Parathyroid adenoma (tissue), 2 donors: ENCODE data around the gene CORO1A.

Experiments
- H2AFZ ChIP-seq: fragments of 300-600 bp; sonication (generic); one replicate; pipeline ENCODE4 v1.7.0; 2017; ENCODE audit warnings: antibody characterized with exemption, mild to moderate bottlenecking
- H3K27ac ChIP-seq: fragments of 300-600 bp; sonication (generic); one replicate; pipeline ENCODE4 v1.7.0; 2017
- H3K27me3 ChIP-seq: fragments of 300-600 bp; sonication (generic); one replicate; pipeline ENCODE4 v1.7.0; 2017; ENCODE audit warnings: low read length; ENCODE audit not compliant: control insufficient read depth, insufficient read depth
- H3K36me3 ChIP-seq: fragments of 300-600 bp; sonication (generic); one replicate; pipeline ENCODE4 v1.7.0; 2017; ENCODE audit warnings: low read length; ENCODE audit not compliant: control insufficient read depth, insufficient read depth
- H3K4me1 ChIP-seq: fragments of 300-600 bp; sonication (generic); one replicate; pipeline ENCODE4 v1.7.0; 2017; ENCODE audit warnings: control low read depth
- H3K4me2 ChIP-seq: fragments of 300-600 bp; sonication (generic); one replicate; pipeline ENCODE4 v1.7.0; 2017; ENCODE audit warnings: low read length
- H3K4me3 ChIP-seq: fragments of 300-600 bp; sonication (generic); one replicate; pipeline ENCODE4 v1.7.0; 2017; ENCODE audit warnings: low read depth, low read length
- H3K79me2 ChIP-seq: fragments of 300-600 bp; sonication (generic); one replicate; pipeline ENCODE4 v1.7.0; 2017; ENCODE audit warnings: control low read depth
- H3K9ac ChIP-seq: fragments of 300-600 bp; sonication (generic); one replicate; pipeline ENCODE4 v1.7.0; 2017; ENCODE audit warnings: mild to moderate bottlenecking
- H3K9me3 ChIP-seq: fragments of 300-600 bp; sonication (generic); one replicate; pipeline ENCODE4 v1.7.0; 2017; ENCODE audit warnings: low read length; ENCODE audit not compliant: control insufficient read depth
- TF ChIP-seq, protein P1 (sequence below): fragments of 300-600 bp; sonication (generic); IDR thresholded peaks from one replicate; pipeline ENCODE4 v1.7.0; 2017; ENCODE audit warnings: antibody characterized with exemption, mild to moderate bottlenecking
- donor health status: primary hyperparathyroidism.

Gene CORO1A

DNA sequence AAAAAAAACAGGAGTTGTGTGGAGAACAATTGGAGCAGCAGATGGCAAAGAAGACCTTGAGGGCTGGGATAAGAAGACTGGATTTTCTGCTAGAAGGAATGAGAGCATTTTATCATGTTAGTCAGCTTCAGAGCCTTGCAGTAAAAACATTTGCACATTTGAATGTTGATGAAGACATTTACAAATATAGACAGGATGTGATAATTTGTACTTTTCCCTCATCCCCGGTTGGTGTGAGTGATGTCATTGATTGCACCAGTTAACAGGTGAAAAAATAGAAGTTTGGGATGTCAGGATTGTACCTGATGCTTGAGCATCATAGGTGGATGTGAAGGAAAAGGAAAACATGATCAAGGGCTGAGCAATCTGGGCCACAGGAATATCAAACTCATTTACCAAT lies 37.7 kb upstream of the CORO1A start:
- H3K27me3 ChIP-seq = no peaks in the 10 kb centered on the region
- no peak overlapping the region for H2AFZ ChIP-seq
- no peaks in the 10 kb centered on the region for H3K4me1 ChIP-seq
- H3K36me3 ChIP-seq = no peaks in the 10 kb centered on the region
- H3K4me2 ChIP-seq = no peak overlapping the region
- no peak overlapping the region for H3K9ac ChIP-seq
- H3K27ac ChIP-seq = no peak overlapping the region
- TF ChIP-seq, protein P1, sequence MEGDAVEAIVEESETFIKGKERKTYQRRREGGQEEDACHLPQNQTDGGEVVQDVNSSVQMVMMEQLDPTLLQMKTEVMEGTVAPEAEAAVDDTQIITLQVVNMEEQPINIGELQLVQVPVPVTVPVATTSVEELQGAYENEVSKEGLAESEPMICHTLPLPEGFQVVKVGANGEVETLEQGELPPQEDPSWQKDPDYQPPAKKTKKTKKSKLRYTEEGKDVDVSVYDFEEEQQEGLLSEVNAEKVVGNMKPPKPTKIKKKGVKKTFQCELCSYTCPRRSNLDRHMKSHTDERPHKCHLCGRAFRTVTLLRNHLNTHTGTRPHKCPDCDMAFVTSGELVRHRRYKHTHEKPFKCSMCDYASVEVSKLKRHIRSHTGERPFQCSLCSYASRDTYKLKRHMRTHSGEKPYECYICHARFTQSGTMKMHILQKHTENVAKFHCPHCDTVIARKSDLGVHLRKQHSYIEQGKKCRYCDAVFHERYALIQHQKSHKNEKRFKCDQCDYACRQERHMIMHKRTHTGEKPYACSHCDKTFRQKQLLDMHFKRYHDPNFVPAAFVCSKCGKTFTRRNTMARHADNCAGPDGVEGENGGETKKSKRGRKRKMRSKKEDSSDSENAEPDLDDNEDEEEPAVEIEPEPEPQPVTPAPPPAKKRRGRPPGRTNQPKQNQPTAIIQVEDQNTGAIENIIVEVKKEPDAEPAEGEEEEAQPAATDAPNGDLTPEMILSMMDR = no peak
- H3K79me2 ChIP-seq = no peaks in the 10 kb centered on the region
- no peak overlapping the region for H3K4me3 ChIP-seq
- H3K9me3 ChIP-seq = no peaks in the 10 kb centered on the region

DNA sequence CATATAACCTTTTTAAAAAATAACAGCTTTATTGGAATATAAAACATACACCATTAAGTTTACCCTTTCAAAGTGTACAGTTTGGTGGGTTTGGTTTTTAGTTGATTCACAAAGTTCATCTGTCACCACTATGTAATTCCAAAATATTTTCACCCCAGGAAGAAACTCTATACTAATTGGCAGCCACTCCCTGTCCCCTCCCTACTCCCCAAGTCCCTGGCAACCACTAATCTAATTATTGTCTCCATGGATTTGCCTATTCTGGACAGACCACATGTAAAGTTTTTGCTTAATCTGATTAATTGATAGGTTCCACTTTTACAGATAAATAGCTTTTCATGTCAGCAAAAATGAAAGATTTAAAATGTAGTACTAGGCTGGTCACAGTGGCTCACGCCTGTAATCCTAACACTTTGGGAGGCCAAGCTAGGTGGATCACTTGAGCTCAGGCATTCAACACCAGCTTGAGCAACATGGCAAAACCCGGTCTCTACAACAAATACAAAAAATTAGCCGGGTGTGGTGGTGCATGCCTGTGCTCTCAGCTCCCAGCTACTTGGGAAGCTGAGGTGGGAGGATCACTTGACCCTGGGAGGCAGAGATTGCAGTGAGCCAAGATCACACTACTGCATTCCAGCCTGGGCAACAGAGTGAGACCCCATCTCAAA lies 35.4 kb upstream of the CORO1A start:
- H3K9ac ChIP-seq = no peak overlapping the region
- TF ChIP-seq, protein P1 = no peak

DNA sequence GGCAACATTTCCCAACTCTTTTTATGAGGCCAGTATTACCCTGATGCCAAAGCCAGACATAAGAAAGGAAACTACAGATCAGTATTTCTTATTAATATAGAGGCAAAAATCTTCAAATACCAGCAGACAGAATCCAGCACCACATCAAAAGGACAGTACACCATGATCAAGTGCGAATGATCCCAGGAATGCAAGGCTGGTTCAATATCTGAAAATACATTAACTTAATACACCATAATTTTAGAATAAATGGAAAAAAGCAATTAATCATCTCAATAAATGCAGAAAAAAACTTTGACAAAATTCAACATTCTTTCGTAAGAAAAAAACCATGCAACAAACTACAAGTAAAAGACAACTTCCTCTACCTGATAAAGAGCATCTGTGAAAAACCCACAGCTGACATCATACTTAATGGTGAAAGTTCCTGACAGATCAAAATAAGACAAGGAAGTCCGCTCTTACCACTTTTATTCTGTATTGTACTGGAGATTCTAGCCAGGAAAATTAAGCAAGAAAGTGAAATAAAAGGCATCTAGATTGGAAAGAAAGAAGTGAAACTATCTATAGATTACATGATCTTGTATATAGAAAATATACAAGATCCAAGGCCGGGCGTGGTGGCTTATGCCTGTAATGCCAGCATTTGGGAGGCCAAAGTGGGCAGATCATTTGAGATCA lies 34.0 kb upstream of the CORO1A start:
- no peaks in the 10 kb centered on the region for H3K27me3 ChIP-seq
- no peak overlapping the region for H3K4me2 ChIP-seq
- no peak overlapping the region for H3K4me3 ChIP-seq
- H3K9ac ChIP-seq = no peak overlapping the region
- H3K27ac ChIP-seq = no peak overlapping the region
- H2AFZ ChIP-seq = no peak overlapping the region
- TF ChIP-seq, protein P1 = no peak
- H3K79me2 ChIP-seq = no peaks in the 10 kb centered on the region
- no peaks in the 10 kb centered on the region for H3K9me3 ChIP-seq
- H3K36me3 ChIP-seq = no peaks in the 10 kb centered on the region
- H3K4me1 ChIP-seq = no peaks in the 10 kb centered on the region

More for the DNA sequence above, 35.4 kb upstream of the CORO1A start:
- Histone ChIP-seq H3K79me2 (no peaks in the 10 kb centered on the region), H3K27ac (no peak overlapping the region), H3K4me1 (no peaks in the 10 kb centered on the region), H3K4me2 (no peak overlapping the region), H3K36me3 (no peaks in the 10 kb centered on the region), H2AFZ (no peak overlapping the region), H3K27me3 (no peaks in the 10 kb centered on the region), H3K9me3 (no peaks in the 10 kb centered on the region), H3K4me3 (no peak overlapping the region)

DNA sequence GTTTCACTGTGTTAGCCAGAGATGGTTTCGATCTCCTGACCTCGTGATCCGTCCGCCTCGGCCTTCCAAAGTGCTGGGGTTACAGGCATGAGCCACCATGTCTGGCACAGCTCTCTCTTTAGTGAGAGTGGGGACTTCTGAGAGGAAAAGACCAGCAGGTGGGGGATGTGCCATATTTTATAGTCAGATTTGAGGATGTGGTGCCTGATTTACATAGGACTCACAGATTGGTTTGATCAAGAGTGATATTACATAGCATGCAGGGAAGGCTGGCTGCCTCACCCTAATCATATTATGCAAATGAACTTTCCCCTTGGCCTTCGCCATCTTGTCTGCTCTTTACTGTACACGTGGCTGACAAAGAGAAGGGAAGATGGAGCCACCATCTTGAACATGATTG lies 32.3 kb upstream of the CORO1A start:
- no peak overlapping the region for H3K27ac ChIP-seq
- TF ChIP-seq, protein P1 = no peak
- no peak overlapping the region for H3K4me3 ChIP-seq
- H3K27me3 ChIP-seq = no peaks in the 10 kb centered on the region
- H3K9ac ChIP-seq = no peak overlapping the region
- no peaks in the 10 kb centered on the region for H3K9me3 ChIP-seq
- H3K4me2 ChIP-seq = no peak overlapping the region
- H2AFZ ChIP-seq = no peak overlapping the region
- no peaks in the 10 kb centered on the region for H3K4me1 ChIP-seq
- no peaks in the 10 kb centered on the region for H3K79me2 ChIP-seq
- H3K36me3 ChIP-seq = no peaks in the 10 kb centered on the region

DNA sequence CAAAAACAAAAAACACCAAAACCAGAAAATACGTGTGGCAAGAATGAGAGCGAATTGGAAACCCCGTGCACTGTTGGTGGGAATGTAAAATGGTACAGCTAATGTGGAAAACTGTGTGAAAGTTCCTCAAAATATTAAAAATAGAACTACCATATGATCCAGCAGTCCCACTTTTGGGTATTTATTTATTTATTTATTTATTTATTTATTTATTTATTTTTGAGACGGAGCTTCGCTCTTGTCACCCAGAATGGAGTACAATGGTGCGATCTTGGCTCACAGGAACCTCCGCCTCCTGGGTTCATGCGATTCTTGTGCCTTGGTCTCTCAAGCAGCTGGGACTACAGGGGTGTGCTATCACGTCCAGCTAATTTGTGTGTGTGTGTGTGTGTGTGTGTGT lies 30.9 kb upstream of the CORO1A start:
- Histone ChIP-seq H3K4me1 (no peaks in the 10 kb centered on the region), H3K9me3 (no peaks in the 10 kb centered on the region), H3K4me3 (no peak overlapping the region), H2AFZ (no peak overlapping the region), H3K36me3 (no peaks in the 10 kb centered on the region), H3K27me3 (no peaks in the 10 kb centered on the region), H3K9ac (no peak overlapping the region), H3K4me2 (no peak overlapping the region), H3K79me2 (no peaks in the 10 kb centered on the region), H3K27ac (no peak overlapping the region)
- TF ChIP-seq, protein P1 = no peak
